GM21381 (cell line): ENCODE results near the gene PCDHGC5.

Experiments
- ATAC-seq: cut with Tn5 transposase; IDR thresholded peaks from one replicate; pipeline ENCODE4 v1.9.1; 2021; ENCODE audit warnings: mild to moderate bottlenecking, moderate library complexity; ENCODE audit not compliant: unreplicated experiment

The PCDHGC5 gene

DNA sequence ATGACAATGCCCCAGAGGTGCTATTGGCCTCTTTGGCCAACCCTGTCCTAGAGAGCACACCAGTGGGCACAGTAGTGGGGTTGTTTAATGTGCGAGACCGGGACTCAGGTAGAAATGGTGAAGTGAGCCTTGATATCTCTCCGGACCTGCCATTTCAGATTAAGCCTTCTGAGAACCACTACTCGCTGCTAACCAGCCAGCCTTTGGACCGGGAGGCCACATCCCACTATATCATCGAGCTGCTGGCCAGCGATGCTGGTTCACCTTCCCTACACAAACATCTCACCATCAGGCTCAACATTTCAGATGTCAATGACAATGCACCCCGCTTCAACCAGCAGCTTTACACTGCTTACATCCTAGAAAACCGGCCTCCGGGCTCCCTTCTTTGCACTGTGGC, 1.4 kb downstream of the PCDHGC5 start:
- ATAC-seq, result no peak

DNA sequence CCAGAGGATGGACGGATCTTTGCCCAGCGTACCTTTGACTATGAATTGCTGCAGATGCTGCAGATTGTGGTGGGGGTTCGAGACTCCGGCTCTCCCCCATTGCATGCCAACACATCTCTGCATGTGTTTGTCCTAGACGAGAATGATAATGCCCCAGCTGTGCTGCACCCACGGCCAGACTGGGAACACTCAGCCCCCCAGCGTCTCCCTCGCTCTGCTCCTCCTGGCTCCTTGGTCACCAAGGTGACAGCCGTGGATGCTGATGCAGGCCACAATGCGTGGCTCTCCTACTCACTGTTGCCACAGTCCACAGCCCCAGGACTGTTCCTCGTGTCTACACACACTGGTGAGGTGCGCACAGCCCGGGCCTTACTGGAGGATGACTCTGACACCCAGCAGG, 1.9 kb downstream of the PCDHGC5 start:
- no peak for ATAC-seq

DNA sequence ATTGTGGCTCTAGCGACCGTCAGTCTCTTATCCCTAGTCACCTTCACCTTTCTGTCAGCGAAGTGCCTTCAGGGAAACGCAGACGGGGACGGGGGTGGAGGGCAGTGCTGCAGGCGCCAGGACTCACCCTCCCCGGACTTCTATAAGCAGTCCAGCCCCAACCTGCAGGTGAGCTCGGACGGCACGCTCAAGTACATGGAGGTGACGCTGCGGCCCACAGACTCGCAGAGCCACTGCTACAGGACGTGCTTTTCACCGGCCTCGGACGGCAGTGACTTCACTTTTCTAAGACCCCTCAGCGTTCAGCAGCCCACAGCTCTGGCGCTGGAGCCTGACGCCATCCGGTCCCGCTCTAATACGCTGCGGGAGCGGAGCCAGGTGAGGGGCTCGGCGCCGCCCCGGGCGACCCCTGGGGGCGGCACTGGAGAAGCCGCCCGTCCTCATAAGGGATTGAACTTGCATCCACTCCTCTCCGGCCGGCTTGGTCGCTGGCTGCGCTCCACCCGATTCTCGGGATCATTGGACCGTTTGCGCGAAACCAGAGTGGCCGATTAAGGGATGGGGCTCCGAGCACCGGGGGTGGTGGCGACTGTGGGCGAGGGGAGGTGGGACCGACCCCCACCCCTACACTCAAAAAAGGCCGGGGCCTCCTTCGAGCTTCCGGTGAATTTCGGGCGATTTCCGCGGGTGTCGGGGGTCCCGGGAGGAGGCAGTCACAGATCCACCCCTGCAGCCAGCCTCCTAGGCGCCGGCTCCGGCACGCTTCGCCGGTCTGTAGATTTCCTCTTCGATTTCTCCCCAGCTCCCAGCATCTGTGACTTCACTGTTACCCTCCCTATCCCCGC, 2.7 kb downstream of the PCDHGC5 start:
- ATAC-seq, result peak; percentile 1

DNA sequence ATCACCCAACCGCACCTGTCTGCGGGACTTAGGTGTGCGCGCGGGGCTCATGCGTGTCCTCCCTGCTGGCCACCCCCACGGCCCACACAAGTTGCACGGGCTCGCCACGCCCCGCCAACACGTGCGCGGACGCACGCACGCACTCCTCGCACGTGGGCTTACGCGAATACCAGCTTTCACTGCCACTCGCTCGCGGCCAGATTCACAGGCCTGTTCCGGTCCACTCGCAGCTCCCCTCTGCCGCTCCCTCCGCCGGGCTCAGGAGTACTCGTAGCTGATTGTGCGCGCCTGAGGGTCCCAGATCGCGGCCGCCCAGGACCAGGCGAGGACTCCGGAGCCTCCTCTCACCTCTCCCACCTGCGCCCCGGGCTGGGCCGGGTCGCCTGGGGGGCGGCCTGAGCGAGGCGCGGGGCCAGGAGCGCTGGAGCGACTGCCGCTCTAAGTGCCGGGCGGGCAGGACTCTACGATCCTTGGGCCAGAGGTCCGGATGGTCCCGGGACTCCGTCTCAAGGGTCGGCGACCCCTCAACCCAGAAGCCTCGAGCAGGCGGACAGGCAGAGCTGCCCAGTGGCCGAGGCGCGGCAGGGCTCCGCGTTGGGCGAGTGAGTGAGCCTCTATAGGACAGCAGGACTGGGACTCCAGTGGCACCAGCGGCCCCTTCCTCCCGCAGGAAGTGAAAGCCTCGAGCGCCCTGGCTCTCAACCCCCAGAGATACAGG, 3.4 kb downstream of the PCDHGC5 start:
- peak; percentile 53 for ATAC-seq

DNA sequence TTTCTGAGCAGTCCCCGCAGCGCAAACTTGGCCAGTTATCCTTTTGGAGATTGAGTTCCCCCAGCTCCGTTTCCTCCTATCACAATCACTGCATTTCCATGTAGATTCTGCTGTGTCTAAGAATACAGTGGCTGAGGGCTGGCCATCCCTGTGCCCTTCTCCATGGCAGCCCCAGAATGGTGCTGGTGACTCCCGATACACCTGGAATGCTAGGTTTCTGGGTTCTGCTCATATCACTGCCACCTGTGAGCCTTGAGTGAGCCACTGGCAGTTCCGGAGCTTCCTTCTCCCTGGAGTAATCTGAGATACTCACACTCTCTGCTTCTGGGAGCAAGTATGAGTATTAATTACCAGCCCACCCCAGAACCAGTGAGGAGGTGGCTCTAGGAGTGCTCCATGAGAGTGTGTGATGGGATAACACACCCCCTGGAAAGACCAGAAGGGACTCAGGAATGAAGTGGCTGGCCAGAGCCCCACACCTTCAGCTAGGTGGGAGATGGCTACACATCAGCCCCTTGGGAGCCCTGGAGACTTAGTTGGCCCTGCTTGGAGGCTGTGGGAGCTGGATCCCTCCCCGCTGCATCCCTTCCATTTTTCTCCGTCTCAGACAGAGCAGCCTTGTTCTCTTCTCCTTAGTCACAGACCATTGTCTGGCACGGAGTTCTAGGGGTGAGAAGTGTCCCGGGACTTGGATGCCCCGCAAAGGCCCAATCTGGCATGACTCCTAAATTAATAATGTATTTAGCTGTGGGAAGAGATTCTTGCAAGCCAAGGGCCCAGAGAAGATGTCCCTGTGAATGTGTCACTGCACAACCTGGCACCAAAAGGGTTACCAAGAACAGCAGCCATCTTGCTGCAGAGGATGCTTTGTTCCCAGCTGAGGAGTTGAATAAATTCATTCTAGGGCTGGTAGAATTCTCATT, 4.9 kb downstream of the PCDHGC5 start:
- ATAC-seq, result no peak

DNA sequence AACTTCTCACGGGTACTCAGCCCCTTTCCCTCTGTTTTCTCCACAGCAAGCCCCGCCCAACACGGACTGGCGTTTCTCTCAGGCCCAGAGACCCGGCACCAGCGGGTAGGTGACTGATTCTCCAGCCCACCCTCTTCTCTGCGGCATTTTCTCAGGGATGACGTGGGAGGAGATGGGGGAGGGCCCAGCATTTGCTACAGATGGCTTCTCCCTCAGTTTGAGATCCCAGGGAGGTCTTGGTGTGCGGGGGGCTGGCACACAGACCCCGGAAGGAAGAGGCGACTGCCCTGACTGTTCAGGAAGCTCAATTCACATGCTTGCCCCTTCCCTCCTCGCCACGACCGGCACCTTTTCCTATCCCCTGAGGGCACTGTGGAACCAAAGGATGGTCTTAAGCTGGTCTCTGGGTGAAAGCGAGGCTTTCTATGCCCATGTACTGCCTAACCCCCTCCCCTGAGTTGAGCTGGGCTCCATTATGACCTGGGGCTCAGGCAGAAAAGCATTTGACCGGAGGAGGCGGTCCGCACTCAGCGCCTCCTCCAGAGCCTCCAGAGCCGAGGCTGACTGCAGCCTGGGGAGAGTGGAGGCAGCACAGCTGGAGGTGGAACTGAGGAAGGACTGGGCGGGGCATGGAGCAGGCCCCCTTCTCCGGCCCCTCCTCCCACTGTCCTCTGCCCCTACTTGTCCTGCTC, 6.0 kb downstream of the PCDHGC5 start:
- ATAC-seq, result no peak

DNA sequence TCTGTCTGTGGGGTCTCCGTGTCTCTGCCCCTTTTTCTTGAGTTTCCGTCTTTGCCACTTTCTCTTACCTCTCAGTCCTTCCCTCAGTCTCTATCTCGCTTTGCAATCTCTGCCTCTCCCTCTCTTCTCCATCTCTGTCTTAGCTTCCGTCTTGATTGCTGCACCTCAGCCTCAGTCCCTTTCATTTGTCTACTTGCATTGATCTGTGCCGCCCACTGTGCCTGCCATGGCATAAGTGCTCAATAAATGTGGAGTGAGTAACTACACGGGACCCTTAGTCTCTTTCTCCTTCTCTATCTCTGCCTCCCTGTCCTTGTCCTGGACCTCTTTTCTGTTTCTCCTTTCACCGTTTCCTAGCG, 6.6 kb downstream of the PCDHGC5 start:
- no peak for ATAC-seq

DNA sequence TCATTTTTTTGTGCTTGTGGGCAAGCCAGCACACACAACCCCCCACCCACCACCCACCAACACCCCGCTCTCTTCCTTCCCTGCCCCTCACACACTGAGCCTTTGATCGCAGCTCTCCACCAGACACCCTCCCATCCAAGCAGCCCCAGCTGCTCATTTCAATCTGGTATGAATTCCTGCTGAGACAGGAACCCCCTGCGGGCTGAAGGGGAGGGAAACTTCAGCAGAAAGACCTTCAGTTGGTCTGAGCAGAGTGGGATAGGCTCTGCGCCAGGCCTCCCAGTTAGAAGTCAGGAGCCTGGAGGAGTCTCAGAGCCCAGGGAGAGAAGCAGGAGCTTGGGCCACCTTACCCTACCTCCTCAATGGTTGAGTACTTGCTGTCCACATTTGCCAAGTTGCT, 7.2 kb downstream of the PCDHGC5 start:
- no peak for ATAC-seq

DNA sequence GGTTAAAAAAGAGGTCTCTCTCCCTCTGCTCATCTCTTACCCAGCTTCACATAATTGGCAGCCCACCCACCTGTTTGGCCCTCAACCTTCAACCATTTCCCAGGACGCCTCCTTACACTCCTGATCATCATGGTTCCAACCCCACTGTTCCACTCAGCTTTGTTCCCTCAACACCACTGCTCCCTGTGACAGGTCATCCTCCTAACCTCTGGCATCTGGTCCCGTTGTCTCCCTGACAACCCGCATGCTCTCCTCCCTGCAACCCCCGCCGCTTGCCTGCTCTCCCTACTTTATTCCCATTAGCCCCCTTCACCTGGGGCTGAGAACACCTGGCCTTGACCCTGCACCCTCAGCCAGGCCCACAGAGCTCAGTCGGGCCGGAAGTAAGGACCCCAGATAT, 12.9 kb downstream of the PCDHGC5 start:
- ATAC-seq, result no peak

DNA sequence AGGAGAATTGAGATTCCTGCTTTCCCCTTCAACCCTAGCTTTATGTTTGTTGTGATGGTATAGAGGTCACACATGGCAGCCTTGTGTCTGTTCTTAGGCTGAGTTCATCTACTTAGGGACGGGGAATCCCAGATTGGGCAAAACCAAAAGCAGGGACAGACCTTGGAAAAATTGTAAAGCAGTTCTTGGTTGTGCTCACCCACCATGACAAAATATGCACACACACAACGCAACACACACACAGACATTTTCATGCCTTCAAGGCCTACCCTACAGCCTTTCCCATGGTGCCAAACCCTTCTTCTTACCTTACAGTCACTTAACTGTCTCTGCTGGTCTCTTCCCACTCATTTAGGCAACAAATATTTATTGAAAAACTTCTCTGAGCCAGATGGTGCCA, 14.8 kb downstream of the PCDHGC5 start:
- ATAC-seq, result no peak

DNA sequence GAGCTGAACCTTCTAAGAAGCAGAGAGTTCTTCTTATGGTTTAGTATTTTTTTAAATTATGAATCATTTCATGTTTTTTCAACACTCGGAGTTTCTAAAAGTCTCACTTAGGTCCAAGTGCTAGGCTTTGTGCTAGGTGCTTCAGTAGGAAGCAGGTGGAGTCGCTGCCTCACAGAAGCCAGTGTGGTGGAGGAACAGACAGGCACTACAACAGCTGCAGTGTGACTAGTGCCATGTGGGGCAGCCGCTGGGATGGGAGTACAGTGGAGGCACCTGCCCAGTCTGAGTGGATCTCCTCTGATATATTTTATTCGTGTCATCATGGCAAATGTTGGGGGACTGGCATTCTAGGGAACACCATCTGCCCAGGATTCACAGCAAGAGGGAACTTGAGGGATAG, 15.3 kb downstream of the PCDHGC5 start:
- ATAC-seq, result no peak

DNA sequence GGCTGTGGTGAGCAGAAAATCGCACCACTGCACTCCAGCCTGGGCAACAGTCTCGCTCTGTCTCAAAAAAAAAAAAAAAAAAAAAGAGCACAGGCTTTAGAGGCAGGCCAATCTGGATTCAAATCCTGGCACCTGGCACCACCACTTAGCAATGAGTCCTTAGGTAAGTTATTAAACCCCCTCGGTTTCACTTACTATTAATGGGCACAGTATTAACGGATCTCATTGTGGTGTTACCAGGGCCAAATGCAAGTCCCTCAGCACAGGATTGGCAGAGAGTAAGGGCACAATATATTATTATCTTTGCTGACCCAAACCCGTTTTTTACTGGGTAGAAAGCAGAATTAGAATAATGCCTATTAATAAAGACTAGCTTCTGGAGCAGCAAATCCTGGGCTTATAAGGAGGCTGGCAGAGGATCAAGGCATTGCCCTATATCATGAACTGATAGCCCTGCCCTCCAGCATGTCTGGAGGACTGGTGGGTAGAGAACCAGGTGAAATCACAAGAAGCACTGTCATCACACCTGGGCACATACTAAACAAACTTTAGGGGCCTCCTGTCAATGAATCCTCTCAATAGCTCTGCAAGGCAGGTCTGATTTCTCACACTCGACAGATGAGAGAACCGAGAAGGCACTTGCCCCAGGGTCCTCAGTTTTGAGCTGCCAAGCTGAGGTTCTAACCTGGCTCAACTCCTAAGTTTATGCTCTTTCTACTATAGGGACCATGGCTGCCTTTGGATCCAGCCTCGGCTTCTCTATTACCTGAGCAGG, 17.7 kb downstream of the PCDHGC5 start:
- ATAC-seq, result no peak

DNA sequence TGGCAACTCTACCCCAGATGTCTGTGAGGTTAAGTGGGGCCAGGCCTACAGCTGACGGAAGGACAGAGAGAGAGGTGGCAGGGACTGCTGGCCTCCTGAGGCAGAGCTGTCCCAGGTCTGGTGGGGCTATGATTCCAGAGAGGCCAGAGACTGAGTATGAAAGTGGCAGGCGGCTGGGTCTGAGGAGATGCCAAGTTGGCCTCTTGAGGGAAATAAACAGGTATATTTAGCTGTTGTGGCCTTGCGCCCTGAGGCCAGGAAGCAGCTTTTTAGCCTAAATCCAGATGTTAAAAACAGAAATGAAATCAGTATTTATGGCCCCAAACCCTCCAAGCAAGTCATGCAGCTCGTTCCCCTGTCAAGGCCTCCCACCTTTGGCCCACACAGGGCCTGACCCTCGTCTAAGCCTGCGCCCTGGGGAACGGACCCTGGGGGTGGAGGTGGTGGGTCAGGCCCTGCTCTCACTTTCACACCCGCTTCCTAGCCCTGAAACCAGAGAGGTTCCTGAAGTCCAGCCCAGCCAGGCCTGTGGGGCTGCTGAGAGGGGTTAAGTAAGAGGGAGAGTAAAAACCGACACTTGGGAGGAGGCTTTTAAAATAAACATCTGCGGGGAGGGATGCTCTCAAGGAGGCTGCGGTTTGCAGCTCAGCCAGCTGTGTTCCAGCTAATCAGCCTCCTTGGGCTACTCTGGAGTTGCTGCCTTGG, 18.7 kb downstream of the PCDHGC5 start:
- peak; percentile 40 for ATAC-seq

DNA sequence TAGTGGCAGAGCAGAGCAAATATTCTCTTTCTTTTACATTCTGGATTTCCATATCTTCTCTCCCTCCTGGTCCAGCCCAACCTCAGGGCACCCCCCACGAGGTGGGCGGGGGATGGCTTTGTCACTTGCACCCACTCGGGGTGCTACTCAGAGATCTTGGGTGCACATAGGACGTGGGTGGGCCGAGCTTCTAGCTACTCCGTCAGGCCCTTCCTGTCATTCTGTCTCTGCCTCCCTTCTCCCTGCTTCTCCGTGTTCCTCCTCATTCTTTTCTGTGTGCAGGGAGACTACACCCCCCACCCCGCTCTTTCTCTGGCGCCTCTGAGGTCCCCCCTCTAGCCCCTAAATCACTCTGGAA, 19.5 kb downstream of the PCDHGC5 start:
- no peak for ATAC-seq

DNA sequence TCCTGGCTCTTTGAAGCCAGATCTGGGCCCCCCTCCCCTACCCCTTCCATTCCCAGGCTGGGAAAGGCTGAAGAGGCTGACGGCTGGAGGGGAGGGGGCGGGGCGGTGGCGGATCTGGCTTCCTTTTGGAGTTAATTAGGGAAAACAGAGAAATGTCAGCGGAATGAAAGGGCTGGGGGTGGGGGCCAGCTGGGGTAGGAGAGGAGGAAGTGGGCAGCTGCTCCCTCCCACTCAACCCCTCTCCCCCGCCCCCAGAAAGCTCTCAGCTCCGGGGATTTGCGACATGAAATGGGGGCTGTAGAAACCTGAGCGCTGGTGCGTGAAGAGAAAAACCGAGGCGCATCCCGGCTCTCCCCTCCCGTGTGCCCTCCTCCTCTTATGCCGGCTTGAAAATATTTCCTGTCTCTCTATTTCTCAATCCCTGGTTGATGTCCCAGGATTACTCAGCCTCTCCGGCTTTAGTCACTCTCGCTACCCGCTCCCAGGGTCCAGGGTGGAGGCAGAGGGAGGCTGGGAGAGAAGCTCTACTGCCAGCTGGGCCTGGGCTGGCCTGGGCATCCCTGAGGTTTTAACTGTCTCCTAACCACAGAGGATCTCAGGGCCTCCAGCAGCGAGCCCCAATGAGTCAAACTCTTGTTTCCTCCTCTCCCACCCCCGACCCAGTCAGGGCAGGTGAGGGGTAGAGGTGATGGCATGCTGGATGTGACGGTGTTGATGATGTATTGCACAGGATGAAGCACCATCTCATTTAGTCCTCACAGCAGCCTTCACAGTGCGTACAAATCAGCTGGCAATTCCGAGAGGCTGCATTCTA, 20.1 kb downstream of the PCDHGC5 start:
- no peak for ATAC-seq

DNA sequence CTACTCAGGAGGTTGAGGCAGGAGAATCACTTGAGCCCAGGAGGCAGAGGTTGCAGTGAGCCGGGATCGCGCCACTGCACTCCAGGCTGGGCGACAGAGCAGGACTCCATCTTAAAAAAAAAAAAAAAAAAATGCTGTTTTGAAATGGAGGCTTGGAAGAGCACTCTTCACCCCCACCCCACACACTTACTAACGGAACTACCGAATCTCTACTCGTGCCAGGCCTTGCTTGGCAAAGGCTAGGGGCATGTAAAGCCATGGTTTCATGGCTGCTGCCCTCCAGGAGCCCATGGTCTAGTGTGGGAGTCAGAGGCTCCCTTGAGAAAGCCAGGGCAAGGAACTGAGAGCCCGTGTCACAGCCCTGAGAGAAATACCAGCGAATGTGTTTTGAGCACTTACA, 21.3 kb downstream of the PCDHGC5 start:
- ATAC-seq, result no peak

DNA sequence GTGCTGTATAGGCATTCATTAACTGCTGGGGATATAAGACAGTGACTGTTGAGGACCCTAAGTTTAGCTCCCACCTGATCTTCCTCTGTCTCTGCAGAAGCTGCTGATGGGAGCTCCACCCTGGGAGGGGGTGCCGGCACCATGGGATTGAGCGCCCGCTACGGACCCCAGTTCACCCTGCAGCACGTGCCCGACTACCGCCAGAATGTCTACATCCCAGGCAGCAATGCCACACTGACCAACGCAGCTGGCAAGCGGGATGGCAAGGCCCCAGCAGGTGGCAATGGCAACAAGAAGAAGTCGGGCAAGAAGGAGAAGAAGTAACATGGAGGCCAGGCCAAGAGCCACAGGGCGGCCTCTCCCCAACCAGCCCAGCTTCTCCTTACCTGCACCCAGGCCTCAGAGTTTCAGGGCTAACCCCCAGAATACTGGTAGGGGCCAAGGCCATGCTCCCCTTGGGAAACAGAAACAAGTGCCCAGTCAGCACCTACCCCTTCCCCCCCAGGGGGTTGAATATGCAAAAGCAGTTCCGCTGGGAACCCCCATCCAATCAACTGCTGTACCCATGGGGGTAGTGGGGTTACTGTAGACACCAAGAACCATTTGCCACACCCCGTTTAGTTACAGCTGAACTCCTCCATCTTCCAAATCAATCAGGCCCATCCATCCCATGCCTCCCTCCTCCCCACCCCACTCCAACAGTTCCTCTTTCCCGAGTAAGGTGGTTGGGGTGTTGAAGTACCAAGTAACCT, 22.1 kb downstream of the PCDHGC5 start:
- no peak for ATAC-seq

DNA sequence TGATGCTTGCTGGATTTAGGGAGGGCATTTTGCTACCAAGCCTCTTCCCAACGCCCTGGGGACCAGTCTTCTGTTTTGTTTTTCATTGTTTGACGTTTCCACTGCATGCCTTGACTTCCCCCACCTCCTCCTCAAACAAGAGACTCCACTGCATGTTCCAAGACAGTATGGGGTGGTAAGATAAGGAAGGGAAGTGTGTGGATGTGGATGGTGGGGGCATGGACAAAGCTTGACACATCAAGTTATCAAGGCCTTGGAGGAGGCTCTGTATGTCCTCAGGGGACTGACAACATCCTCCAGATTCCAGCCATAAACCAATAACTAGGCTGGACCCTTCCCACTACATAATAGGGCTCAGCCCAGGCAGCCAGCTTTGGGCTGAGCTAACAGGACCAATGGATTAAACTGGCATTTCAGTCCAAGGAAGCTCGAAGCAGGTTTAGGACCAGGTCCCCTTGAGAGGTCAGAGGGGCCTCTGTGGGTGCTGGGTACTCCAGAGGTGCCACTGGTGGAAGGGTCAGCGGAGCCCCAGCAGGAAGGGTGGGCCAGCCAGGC, 23.0 kb downstream of the PCDHGC5 start:
- no peak for ATAC-seq
